Fibroblast of lung (primary cell): ENCODE measurements around the gene KCNAB2. TPM values are rescaled to one million over a fixed set of nuclear protein-coding genes. Genes with fewer than 3 reads are reported as not detected.

ENCODE experiments used
- DNase-seq, 2 donors: peaks; one replicate each; pipeline versions ENCODE4 v3.0.0 to v3.0.0-alpha.2; 2010; ENCODE audit warnings: low read depth in 2 of 2
- H2AFZ ChIP-seq: 2 replicates; pipeline ENCODE4 v1.5.1; 2012; ENCODE audit warnings: low read length, control low read depth, inconsistent platforms
- H3K27ac ChIP-seq: 2 replicates; pipeline ENCODE4 v1.5.1; 2011; ENCODE audit warnings: low read length, control low read depth; ENCODE audit not compliant: insufficient read depth
- H3K27me3 ChIP-seq: 2 replicates; pipeline ENCODE4 v1.5.1; 2011; ENCODE audit warnings: mild to moderate bottlenecking, low read length; ENCODE audit not compliant: control insufficient read depth, insufficient read depth
- H3K36me3 ChIP-seq: 2 replicates; pipeline ENCODE4 v1.5.1; 2011; ENCODE audit warnings: low read length; ENCODE audit not compliant: control insufficient read depth, insufficient read depth
- H3K4me1 ChIP-seq: 2 replicates; pipeline ENCODE4 v1.5.1; 2011; ENCODE audit warnings: low read length; ENCODE audit not compliant: control insufficient read depth, insufficient read depth; ENCODE audit errors: extremely low read depth
- H3K4me2 ChIP-seq: 2 replicates; pipeline ENCODE4 v1.5.1; 2011; ENCODE audit warnings: low read length, control low read depth; ENCODE audit not compliant: insufficient read depth; ENCODE audit errors: extremely low read depth
- H3K4me3 ChIP-seq, 4 experiments: fragments of 200-600 bp in 1 of 4; sonication (generic) in 1 of 4; replicated peaks in 1 of 4; 2 replicates each; pipeline ENCODE4 v1.5.1; 2011 to 2016; ENCODE audit warnings: low read length in 4 of 4, low read depth in 3 of 4, mild to moderate bottlenecking in 3 of 4, control low read depth in 2 of 4, inconsistent platforms in 1 of 4, mixed read lengths in 1 of 4; ENCODE audit not compliant: insufficient read depth in 1 of 4; ENCODE audit errors: control extremely low read depth in 1 of 4
- H3K79me2 ChIP-seq: 2 replicates; pipeline ENCODE4 v1.5.1; 2012; ENCODE audit warnings: mild to moderate bottlenecking, low read length, inconsistent platforms; ENCODE audit not compliant: control insufficient read depth, insufficient read depth
- H3K9ac ChIP-seq: 2 replicates; pipeline ENCODE4 v1.5.1; 2011; ENCODE audit warnings: mild to moderate bottlenecking, low read length, control low read depth; ENCODE audit not compliant: insufficient read depth
- H3K9me3 ChIP-seq: 2 replicates; pipeline ENCODE4 v1.5.1; 2012; ENCODE audit warnings: low read depth, low read length; ENCODE audit not compliant: control insufficient read depth, insufficient read depth
- H4K20me1 ChIP-seq: 2 replicates; pipeline ENCODE4 v1.5.1; 2011; ENCODE audit warnings: low read length; ENCODE audit not compliant: control insufficient read depth, insufficient read depth; ENCODE audit errors: extremely low read depth
- EZH2 ChIP-seq: IDR thresholded peaks from 2 replicates; pipeline ENCODE4 v1.5.1; 2012; ENCODE audit warnings: low read length, control low read depth, mild to moderate bottlenecking; ENCODE audit errors: missing control alignments
- polyA plus RNA-seq, 2 donors: library from polyadenylated mRNA; depleted of rRNA in 1 of 2; stranded (reverse) in 1 of 2; unstranded in 1 of 2; fragments of >200 nt; gene quantifications; 2 replicates each; pipeline ENCODE4 v1.2.1, GENCODE V29; 2011 to 2012; ENCODE audit warnings: missing spikeins in 1 of 2
- total RNA-seq: library from RNA; depleted of rRNA; stranded (reverse); fragments of >200 nt; gene quantifications from 2 replicates; pipeline ENCODE4 v1.2.1, GENCODE V29; 2014
- TF ChIP-seq, protein P1 (sequence below), 2 donors: IDR thresholded peaks in 1 of 2; conservative IDR thresholded peaks in 1 of 2; 1 replicate in 1 of 2; 2 replicates in 1 of 2; pipeline ENCODE4 v1.5.1; 2011 to 2012; ENCODE audit warnings: low read length in 2 of 2, control low read depth in 1 of 2, inconsistent platforms in 1 of 2, low read depth in 1 of 2, mild to moderate bottlenecking in 1 of 2

KCNAB2 gene
- total and polyA plus RNA-seq, 2 donors (not counting 1 experiment from before 2014, with no cell fraction given): 2.2 to 2.5 TPM

DNA sequence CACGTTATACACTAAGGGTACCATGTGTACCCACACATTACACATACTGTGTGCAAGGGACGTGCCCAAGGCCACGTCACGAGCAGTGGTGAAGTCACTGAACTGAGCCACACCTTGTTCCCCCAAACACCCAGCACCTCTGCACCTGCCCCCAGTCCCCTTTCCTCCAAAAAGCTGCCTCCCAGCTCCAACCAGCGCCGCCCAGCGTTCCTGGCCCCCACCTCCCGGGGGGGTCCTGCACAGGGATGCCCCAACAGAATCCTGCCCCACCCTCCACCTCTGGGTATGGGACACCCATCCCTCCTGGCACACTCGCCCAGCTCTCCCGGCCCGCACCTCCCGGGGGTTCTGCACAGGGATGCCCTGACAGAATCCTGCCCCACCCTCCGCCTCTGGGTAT lies 80.3 kb downstream of the KCNAB2 start:
- no peak overlapping the region for H2AFZ ChIP-seq
- TF ChIP-seq, protein P1, sequence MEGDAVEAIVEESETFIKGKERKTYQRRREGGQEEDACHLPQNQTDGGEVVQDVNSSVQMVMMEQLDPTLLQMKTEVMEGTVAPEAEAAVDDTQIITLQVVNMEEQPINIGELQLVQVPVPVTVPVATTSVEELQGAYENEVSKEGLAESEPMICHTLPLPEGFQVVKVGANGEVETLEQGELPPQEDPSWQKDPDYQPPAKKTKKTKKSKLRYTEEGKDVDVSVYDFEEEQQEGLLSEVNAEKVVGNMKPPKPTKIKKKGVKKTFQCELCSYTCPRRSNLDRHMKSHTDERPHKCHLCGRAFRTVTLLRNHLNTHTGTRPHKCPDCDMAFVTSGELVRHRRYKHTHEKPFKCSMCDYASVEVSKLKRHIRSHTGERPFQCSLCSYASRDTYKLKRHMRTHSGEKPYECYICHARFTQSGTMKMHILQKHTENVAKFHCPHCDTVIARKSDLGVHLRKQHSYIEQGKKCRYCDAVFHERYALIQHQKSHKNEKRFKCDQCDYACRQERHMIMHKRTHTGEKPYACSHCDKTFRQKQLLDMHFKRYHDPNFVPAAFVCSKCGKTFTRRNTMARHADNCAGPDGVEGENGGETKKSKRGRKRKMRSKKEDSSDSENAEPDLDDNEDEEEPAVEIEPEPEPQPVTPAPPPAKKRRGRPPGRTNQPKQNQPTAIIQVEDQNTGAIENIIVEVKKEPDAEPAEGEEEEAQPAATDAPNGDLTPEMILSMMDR (conservative IDR thresholded peaks at IDR 0.05 in 1 of 2, IDR thresholded peaks at IDR 0.05 in 1 of 2; ENCODE audit: low read depth in 1 of 2, low read length in 2 of 2): no peak
- TF ChIP-seq EZH2: no peak

DNA sequence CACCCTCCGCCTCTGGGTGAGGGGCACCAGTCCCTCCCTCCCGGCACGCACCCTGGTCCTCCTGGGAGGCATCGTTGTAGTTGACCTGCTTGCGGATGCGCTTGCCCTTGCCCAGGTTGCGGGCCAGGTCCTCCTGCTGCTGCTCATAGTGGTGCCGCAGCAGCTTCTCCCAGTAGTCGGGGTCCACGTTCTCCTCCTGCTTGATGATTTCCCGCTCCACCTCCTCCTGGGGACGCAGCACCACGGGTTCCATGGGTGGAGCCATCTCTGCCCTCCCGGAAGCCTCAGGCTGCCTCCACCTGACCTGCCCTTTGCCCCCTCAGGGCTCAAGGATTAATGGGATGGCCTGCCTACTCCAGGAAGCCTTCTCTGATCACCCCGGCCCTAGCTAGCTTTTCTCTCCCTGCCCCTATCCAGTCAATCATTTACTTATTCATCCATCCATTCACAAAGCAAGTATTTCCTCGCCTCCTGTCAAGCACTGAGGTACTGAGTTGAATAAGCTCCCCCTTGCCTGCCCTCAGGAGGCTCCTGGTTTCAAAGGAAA lies 80.9 kb downstream of the KCNAB2 start:
- H3K27ac ChIP-seq: no peak overlapping the region
- H3K27me3 ChIP-seq: no peaks in the 10 kb centered on the region
- H3K4me3 ChIP-seq: no peak overlapping the region
- no peaks in the 10 kb centered on the region for H3K36me3 ChIP-seq
- H2AFZ ChIP-seq: no peak overlapping the region
- no peak for TF ChIP-seq EZH2
- TF ChIP-seq, protein P1 (conservative IDR thresholded peaks at IDR 0.05 in 1 of 2, IDR thresholded peaks at IDR 0.05 in 1 of 2; ENCODE audit: low read depth in 1 of 2, low read length in 2 of 2): no peak
- DNase-seq: no peak
- H3K9me3 ChIP-seq: no peaks in the 10 kb centered on the region
- H3K4me1 ChIP-seq: no peaks in the 10 kb centered on the region
- H3K79me2 ChIP-seq: no peaks in the 10 kb centered on the region
- no peak overlapping the region for H3K4me2 ChIP-seq
- H4K20me1 ChIP-seq: no peaks in the 10 kb centered on the region
- H3K9ac ChIP-seq: no peak overlapping the region

More for the DNA sequence above, 80.3 kb downstream of the KCNAB2 start:
- no peaks in the 10 kb centered on the region for H3K79me2 ChIP-seq
- DNase-seq: no peak
- no peak overlapping the region for H3K4me3 ChIP-seq
- no peaks in the 10 kb centered on the region for H3K4me1 ChIP-seq
- H3K9ac ChIP-seq: no peak overlapping the region
- no peak overlapping the region for H3K27ac ChIP-seq
- no peaks in the 10 kb centered on the region for H3K36me3 ChIP-seq
- no peaks in the 10 kb centered on the region for H3K27me3 ChIP-seq
- H4K20me1 ChIP-seq: no peaks in the 10 kb centered on the region
- no peak overlapping the region for H3K4me2 ChIP-seq
- H3K9me3 ChIP-seq: no peaks in the 10 kb centered on the region

DNA sequence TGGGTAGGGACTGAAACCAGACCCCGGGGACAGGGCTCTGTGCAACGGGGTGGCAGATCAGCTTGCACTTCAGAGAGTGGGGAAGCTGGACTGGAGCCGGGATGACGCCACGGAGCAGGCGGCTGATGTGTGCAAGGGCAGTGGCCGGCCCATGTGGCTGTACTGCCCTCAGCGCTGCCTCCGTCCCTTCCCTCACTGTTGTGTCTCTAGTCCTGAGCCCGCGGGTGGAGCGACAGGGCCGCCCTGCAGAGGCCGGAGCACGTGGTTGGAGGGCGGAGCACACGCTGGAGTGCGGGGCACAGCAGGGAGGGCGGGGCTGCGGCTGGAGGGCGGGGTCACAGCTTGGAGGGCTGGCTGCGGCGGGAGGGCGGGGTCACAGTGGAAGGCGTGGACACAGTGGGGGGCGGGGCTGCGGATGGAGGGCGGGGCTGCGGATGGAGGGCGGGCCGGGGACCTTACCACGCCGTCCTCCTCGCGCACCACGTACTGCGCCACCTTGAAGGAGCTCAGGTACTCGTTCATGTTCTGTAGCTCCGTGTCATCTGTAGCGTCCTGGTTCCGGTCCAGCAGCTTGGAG lies 82.0 kb downstream of the KCNAB2 start:
- peak; percentile 41 to 44 for DNase-seq
- H3K4me3 ChIP-seq: no peak overlapping the region
- H3K79me2 ChIP-seq: no peaks in the 10 kb centered on the region
- no peaks in the 10 kb centered on the region for H4K20me1 ChIP-seq
- no peaks in the 10 kb centered on the region for H3K27me3 ChIP-seq
- H3K9me3 ChIP-seq: no peaks in the 10 kb centered on the region
- H3K27ac ChIP-seq: no peak overlapping the region
- H3K4me1 ChIP-seq: no peaks in the 10 kb centered on the region
- H3K9ac ChIP-seq: no peak overlapping the region
- no peaks in the 10 kb centered on the region for H3K36me3 ChIP-seq
- no peak for TF ChIP-seq EZH2
- TF ChIP-seq, protein P1 (conservative IDR thresholded peaks at IDR 0.05 in 1 of 2, IDR thresholded peaks at IDR 0.05 in 1 of 2; ENCODE audit: low read depth in 1 of 2, low read length in 2 of 2): no peak
- H3K4me2 ChIP-seq: no peak overlapping the region
- H2AFZ ChIP-seq: no peak overlapping the region
